Spleen (tissue), 11 donors: ENCODE data around the gene NOXA1. TPM values are rescaled to one million over a fixed set of nuclear protein-coding genes. Genes with fewer than 3 reads are reported as not detected.

Experiments used
- DNase-seq: peaks from one replicate; pipeline ENCODE4 v3.0.0-alpha.2; 2020
- H3K27ac ChIP-seq, 8 donors: fragments of 200-600 bp; sonication (generic) in 7 of 8; 1 replicate in 4 of 8; 2 replicates in 4 of 8; pipeline versions ENCODE4 v1.5.0 to v1.8.0; 2016 to 2021; ENCODE audit warnings: inconsistent platforms in 4 of 8, mild to moderate bottlenecking in 4 of 8, moderate library complexity in 1 of 8
- H3K27me3 ChIP-seq, 7 donors: fragments of 200-600 bp; sonication (generic) in 6 of 7; replicated peaks in 1 of 7; 1 replicate in 4 of 7; 2 replicates in 3 of 7; pipeline versions ENCODE4 v1.5.0 to v1.8.0; 2016 to 2021; ENCODE audit warnings: inconsistent platforms in 3 of 7, mild to moderate bottlenecking in 1 of 7
- H3K36me3 ChIP-seq, 6 donors: fragments of 200-600 bp; sonication (generic) in 5 of 6; 1 replicate in 4 of 6; 2 replicates in 2 of 6; pipeline versions ENCODE4 v1.5.0 to v1.8.0; 2016 to 2021; ENCODE audit warnings: inconsistent platforms in 2 of 6
- H3K4me1 ChIP-seq, 6 donors: fragments of 200-600 bp; sonication (generic) in 5 of 6; 1 replicate in 3 of 6; 2 replicates in 3 of 6; pipeline versions ENCODE4 v1.5.0 to v1.8.0; 2016 to 2021; ENCODE audit warnings: inconsistent platforms in 3 of 6
- H3K4me3 ChIP-seq, 8 donors: fragments of 200-600 bp; sonication (generic) in 7 of 8; 1 replicate in 4 of 8; 2 replicates in 4 of 8; pipeline versions ENCODE4 v1.5.0 to v1.8.0; 2016 to 2021; ENCODE audit warnings: inconsistent platforms in 4 of 8, mild to moderate bottlenecking in 4 of 8, moderate library complexity in 2 of 8
- H3K9me3 ChIP-seq, 8 donors: fragments of 200-600 bp; sonication (generic) in 7 of 8; 1 replicate in 4 of 8; 2 replicates in 4 of 8; pipeline versions ENCODE4 v1.5.0 to v1.8.0; 2016 to 2021; ENCODE audit warnings: inconsistent platforms in 4 of 8
- CTCF ChIP-seq, 11 experiments: fragments of 200-600 bp in 7 of 11; fragments of 450-650 bp in 4 of 11; sonication (generic) in 4 of 11; IDR thresholded peaks in 8 of 11; conservative IDR thresholded peaks in 3 of 11; 1 replicate in 7 of 11; 2 replicates in 4 of 11; pipeline versions ENCODE4 v1.4.0 to v1.8.0; 2016 to 2021; ENCODE audit warnings: antibody characterized with exemption in 11 of 11, inconsistent platforms in 4 of 11, mild to moderate bottlenecking in 1 of 11
- POLR2A ChIP-seq, 3 donors: fragments of 450-650 bp; IDR thresholded peaks; one replicate each; pipeline ENCODE4 v1.5.1; 2017; ENCODE audit warnings: antibody characterized with exemption in 3 of 3, mild to moderate bottlenecking in 1 of 3
- POLR2AphosphoS5 ChIP-seq, 3 donors: sonication (generic); formaldehyde crosslinking; IDR thresholded peaks; one replicate each; pipeline ENCODE4 v1.5.1; 2017; ENCODE audit warnings: antibody characterized with exemption in 3 of 3
- WGBS, 5 donors: extraction: QIAGEN DNeasy Blood & Tissue Kit in 3 of 5; methylation state at CpG; one replicate each; pipeline versions ENCODE4 v1.1.5 to v1.1.7; 2013 to 2018; 5-methylcytosine and 5-hydroxymethylcytosine counted together
- intact Hi-C: fragments of 100-400 bp; cut with DNase I; formaldehyde crosslinking; loops from one replicate; pipeline ENCODE4 v1.15.0; 2023; ENCODE audit warnings: low total_unique reads
- polyA plus RNA-seq, 3 donors: library from polyadenylated mRNA; stranded (reverse); fragments of 200-250 nt; gene quantifications; one replicate each; pipeline ENCODE4 v1.2.1, GENCODE V29; 2013
- total RNA-seq, 7 donors: library from RNA; depleted of rRNA in 3 of 7; stranded (reverse); fragments of >200 nt in 3 of 7; fragmentation: NEBNext Ultra II Directional in 4 of 7; extraction: Animal tissue kit (Norgen Biotek cat#: 25700) in 4 of 7; gene quantifications; one replicate each; pipeline versions ENCODE4 v1.1.0 to v1.2.1, GENCODE V29; 2016 to 2021
- donor health status: healthy with polysubstance abuse.
- donor health status: DM: no; HTN: no; CAD: no; lungs with moderate emphysema.
- donor health status: DM: no; HTN: no; CAD: no.
- donor health status: Bipolar disorder and iron deficiency.
- donor health status: healthy.
- donor health status: DM: no; HTN: no; CAD: no.
- donor health status: DM: yes; HTN: yes; CAD: no.

NOXA1 gene
- total and polyA plus RNA-seq, 10 donors: 1.9 to 15.0 (median 5.9) TPM

GRCh38 chr9:137396227-137396626 is 27.0 kb upstream of the NOXA1 start:
- no peak for DNase-seq
- Histone ChIP-seq H3K36me3 (peaks cover 0 to 42% (median 0%) of the 10 kb centered on the region in 6 donors), H3K27me3 (no peaks in the 10 kb centered on the region), H3K4me1 (peaks cover 0 to 34% (median 9%) of the 10 kb centered on the region in 6 donors), H3K4me3 (no peak overlapping the region), H3K9me3 (no peaks in the 10 kb centered on the region), H3K27ac (no peak overlapping the region)
- no peak for TF ChIP-seq POLR2AphosphoS5 (IDR thresholded peaks at IDR 0.05)
- TF ChIP-seq CTCF (IDR thresholded peaks at IDR 0.05 in 8 of 11, conservative IDR thresholded peaks at IDR 0.05 in 3 of 11): no peak
- no peak for TF ChIP-seq POLR2A (IDR thresholded peaks at IDR 0.05)
- intact Hi-C loops: no loop called here
- 86 to 94% (median 89%) methylated on average over 15 of the region's 15 CpGs for WGBS, 5 donors

GRCh38 chr9:137396634-137397367 is 26.4 kb upstream of the NOXA1 start:
- 91 to 95% (median 93%) methylated on average over 22 to 26 of the region's 26 CpGs for WGBS, 5 donors
- intact Hi-C loops: no loop called here

GRCh38 chr9:137397675-137398423 is 25.3 kb upstream of the NOXA1 start:
- H3K9me3 ChIP-seq: peaks cover 0 to 5% (median 0%) of the 10 kb centered on the region in 8 donors
- DNase-seq: no peak
- peaks cover 0 to 26% (median 0%) of the 10 kb centered on the region in 6 donors for H3K36me3 ChIP-seq
- H3K4me1 ChIP-seq: peaks cover 0 to 24% (median 2%) of the 10 kb centered on the region in 6 donors
- TF ChIP-seq CTCF (IDR thresholded peaks at IDR 0.05 in 8 of 11, conservative IDR thresholded peaks at IDR 0.05 in 3 of 11) (no peak), POLR2AphosphoS5 (IDR thresholded peaks at IDR 0.05) (no peak), POLR2A (IDR thresholded peaks at IDR 0.05) (no peak)
- no peaks in the 10 kb centered on the region for H3K27me3 ChIP-seq
- intact Hi-C loops: no loop called here
- WGBS, 5 donors: 74 to 87% (median 82%) methylated on average over 19 to 20 of the region's 20 CpGs
- H3K27ac ChIP-seq: no peak overlapping the region
- no peak overlapping the region for H3K4me3 ChIP-seq

More at GRCh38 chr9:137396634-137397367, 26.4 kb upstream of the NOXA1 start:
- TF ChIP-seq POLR2AphosphoS5 (IDR thresholded peaks at IDR 0.05) (no peak), CTCF (IDR thresholded peaks at IDR 0.05 in 8 of 11, conservative IDR thresholded peaks at IDR 0.05 in 3 of 11) (no peak), POLR2A (IDR thresholded peaks at IDR 0.05) (no peak)
- H3K36me3 ChIP-seq: peaks cover 0 to 36% (median 0%) of the 10 kb centered on the region in 6 donors
- no peak overlapping the region for H3K27ac ChIP-seq
- H3K4me3 ChIP-seq: no peak overlapping the region
- H3K27me3 ChIP-seq: no peaks in the 10 kb centered on the region
- no peaks in the 10 kb centered on the region for H3K9me3 ChIP-seq
- peaks cover 0 to 30% (median 7%) of the 10 kb centered on the region in 6 donors for H3K4me1 ChIP-seq
- DNase-seq: no peak
